Measurements from ENCODE around the gene MSLN.

- no peak for TF ChIP-seq CTCF (IDR thresholded peaks at IDR 0.05; ENCODE audit: low read depth, low read length)
- TF ChIP-seq POLR2A (IDR thresholded peaks at IDR 0.05; ENCODE audit: extremely low read depth, insufficient read length) = no peak
These were observed 14.8 kb upstream of the MSLN start for GRCh38 chr16:745739-746138.

Data from NB4 (cell line).